NK-92 (cell line): Measurements from ENCODE around the gene GEMIN2.
A peak's percentile ranks its signal among the peaks of the same experiment; 100 is the strongest.
"Not testable (repeated sequence)": the region's sequence is repeated elsewhere in the genome, so short reads cannot be mapped to it uniquely, and the experiment has no call there.

Experiments used
- DNase-seq: peaks from one replicate; lab custom pipeline; 2025; ENCODE audit not compliant: unreplicated experiment; lab: John Stamatoyannopoulos, UW

GEMIN2 gene

DNA sequence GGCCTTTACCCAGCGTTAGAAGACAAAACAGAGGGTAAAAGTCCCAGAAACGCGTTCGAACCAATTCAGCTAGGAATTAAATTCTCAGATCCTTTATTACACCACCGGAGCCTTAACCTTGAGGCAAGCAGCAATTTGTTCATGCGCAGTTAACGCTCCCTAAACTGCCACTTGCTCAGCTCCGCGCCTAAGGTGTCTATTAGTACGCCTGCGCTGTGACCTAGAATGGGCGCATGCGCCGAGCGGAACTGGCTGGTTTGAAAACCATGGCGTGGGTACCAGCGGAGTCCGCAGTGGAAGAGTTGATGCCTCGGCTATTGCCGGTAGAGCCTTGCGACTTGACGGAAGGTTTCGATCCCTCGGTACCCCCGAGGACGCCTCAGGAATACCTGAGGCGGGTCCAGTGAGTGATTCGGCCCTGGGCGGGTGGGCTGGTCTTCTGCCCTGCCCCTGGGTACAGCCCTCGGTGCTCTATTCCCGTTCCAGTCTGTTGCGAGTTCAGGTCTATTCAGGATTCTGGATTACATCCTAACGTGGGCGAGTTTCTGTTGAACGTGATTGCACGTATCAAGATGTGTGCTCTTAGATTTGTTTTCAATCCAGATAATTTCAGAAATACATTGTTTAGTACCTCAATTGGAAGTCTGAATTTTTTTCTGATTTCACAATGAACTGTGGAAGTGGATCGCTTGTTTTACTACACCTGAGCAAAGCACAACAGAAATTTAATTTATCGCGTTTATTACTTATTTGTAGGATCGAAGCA, at the start of gene GEMIN2:
GEMIN2 (plus strand) TSS at position 251 of the 766 bp plus-strand sequence; CDS start at position 267, 16 bp downstream.
- peak; percentile 67 for DNase-seq

DNA sequence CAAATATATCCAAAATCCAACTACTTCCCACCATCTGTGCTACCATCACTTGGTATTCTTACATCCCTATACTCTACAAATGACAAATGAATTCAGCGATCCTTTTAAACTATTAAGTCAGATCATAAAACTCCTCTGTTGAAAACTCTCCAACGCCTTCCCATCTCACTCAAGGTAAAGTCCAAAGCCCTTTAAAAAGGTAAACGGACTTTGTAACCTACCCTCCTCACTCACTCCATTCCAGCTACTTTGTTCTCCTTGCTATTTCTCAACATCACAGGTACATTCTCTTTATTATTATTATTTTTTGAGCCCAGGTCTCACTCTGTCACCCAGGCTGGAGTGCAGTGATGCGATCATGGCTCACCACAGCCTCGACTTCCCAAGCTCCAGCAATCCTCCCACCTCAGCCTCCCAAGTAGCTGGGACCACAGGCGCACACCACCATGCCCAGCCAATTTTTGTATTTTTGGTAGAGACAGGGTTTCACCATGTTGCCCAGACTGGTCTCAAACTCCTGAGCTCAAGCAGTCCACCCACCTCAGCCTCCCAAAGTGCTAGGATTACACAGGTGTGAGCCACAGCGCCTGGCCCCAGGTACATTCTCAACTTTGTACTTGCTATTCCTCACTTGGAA, 44.8 kb upstream of the GEMIN2 start:
- DNase-seq, result not testable (repeated sequence)

- no peak for DNase-seq
Measured at GRCh38 chr14:39069923-39070322, 44.2 kb upstream of the GEMIN2 start.

DNA sequence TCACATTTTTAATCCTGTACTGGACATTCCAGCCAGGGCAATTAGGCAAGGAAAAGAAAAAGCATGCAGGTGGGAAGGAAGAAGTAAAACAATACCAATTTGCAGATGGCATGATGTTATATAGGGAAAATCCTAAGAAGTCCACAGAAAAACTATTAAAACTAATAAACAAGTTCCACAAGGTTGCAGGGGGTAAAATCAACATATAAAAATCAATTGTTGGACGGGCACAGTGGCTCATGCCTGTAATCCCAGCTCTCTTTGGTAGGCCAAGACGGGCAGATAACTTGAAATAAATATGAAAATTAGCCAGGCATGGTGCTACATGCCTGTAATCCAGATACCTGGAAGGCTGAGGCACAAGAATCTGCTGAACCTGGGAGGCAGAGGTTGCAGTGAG, 43.0 kb upstream of the GEMIN2 start:
- DNase-seq, result no peak

DNA sequence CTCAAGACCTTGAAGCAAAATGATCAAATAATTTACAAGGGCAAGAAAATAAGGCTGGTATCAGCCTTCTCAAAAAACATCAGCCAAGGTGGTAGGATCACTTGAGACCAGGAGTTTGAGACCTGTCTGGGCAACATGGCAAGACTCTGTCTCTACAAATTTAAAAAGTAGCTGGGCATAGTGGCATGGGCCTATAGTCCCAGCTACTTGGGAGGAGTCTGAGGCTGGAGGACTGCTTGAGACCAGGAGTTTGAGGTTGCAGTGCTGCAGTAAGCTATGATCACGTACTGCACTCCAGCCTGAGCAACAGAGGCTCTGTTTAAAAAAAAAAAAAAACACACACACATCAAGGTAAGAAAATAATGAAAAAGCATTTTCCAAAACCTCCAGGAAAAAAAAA, 33.2 kb upstream of the GEMIN2 start:
- DNase-seq, result no peak

GRCh38 chr14:39083127-39083526, 31.0 kb upstream of the GEMIN2 start:
- no peak for DNase-seq

DNA sequence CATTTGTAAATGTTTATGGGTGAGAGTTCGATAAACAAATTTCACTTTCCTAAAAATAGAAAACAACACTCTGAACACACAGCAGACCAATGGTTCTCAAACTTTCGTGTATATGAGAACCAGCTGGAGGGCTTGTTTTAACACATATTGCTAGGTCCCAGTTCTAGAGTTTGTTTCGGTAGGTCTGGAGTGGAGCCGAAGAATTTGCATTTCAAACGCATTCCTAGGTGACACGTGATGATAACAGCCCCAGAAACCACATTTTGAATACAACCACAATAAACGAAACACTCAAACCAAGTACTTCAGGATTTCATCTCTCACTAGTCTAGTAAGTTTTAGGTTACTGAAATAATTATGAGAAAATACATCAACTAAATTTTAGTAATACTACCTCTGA, 28.2 kb upstream of the GEMIN2 start:
- no peak for DNase-seq

GRCh38 chr14:39087493-39087892, 26.6 kb upstream of the GEMIN2 start:
- DNase-seq, result no peak

- no peak for DNase-seq
Measured at GRCh38 chr14:39090548-39091111, 23.5 kb upstream of the GEMIN2 start.

DNA sequence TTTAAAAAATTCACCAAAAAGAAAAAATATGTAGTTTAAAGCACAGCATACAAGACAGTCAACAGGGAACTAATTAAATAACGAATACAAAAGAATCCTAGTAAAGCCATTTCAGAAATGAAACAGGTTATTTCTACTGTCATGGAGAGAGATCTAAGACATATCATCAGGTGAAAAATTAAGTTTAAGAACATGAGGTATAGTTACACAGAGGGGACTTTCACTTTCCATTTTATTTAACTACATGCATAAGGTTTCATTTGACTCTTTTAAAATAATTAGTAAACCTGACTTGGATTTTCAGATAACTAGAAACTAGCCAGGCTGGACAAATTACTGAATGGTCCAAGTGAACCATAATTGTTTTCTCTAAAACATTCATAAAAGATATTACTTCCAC, 22.4 kb upstream of the GEMIN2 start:
- DNase-seq, result no peak

DNA sequence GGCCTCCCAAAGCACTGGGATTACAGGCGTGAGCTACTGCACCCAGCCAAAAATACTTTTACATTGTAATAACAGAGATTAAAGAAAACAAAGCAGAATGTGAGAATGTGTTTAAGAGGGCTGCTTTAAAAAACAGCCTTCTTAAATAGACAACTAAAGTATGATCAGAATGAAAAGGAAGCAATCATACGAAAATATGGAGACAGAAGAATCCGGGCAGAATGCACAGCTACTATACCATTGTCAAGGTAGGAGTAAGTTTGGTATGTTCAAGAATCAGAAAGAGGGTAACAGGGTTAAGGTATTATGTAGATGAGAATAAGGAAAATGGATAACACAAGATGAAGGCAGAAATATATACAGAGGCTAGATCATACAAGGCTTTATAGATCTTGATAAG, 19.6 kb upstream of the GEMIN2 start:
- DNase-seq, result no peak

GRCh38 chr14:39097159-39097558, 17.0 kb upstream of the GEMIN2 start:
- DNase-seq, result no peak

GRCh38 chr14:39099215-39099614, 14.9 kb upstream of the GEMIN2 start:
- DNase-seq, result not testable (repeated sequence)

DNA sequence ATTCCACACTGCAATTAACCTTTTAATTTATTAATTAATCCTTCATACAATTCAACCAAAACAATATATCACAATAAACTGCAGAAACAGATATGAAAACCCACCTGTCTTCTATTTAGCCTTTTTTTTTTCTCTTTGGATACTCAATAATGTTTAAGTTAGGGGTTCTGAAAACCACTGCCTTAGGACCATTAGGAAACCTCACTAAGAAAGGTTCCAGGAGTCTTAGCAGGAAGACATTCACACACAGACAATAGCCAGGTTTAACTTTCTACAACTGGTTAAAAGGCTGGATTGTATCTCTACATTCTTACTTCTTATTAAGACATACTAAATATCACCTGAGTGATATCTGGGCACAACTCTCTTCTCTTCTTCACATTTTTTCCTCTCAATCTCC, 14.4 kb upstream of the GEMIN2 start:
- no peak for DNase-seq

GRCh38 chr14:39102265-39102968, 11.7 kb upstream of the GEMIN2 start:
- DNase-seq, result no peak

DNA sequence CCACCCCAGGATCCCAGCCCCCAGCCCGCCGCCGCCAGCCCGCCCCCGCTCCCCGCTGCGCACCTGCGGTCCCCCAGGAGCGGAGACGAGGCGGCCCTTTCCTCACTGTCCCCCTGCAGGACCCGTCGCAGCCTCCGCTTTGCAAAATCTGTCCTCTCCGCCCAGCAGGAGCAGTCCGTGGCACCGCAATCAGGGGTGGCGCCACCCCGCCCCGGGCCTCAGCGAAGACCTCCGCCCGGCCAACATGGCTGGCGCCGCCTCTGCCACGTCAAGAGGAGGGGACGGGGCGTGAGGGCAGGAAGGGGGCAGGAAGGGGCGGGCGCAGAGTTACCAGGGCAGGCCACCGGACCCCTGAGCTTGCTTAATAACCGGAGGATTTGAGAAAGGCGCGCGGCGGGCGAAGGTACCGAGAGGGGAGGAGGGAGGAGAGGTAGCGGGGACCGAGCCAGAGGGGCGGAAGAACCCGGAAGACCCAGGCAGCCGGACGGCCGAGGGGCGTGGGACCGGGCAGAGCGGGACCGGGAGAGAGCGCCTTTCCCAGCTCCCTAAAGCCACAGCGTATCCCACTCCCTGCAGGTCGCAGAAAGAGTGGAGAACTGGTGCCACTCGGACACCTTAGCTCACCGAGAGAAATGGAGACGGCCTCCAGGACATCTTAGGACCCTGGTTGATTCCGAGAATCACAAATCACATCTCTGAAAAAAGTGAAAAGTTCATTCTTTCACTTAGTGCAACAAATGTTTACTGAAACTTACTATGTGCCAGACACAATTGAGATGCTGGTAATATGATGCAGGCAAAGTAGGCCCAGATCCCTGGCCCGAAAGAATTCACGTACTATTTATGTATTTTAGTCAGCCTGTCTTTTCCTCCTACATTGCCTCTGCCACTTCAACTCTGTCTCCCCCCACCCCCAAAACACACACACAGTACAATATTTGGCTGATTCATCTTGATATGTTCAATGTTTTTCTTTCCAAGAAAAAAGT, 10.9 kb upstream of the GEMIN2 start, which contains the start of gene SEC23A:
SEC23A (minus strand) TSS at position 267 of the 989 bp plus-strand sequence. CDS start 7,117 bp downstream, outside the sequence.
- DNase-seq, result peak; percentile 23

- not testable (repeated sequence) for DNase-seq
Measured at GRCh38 chr14:39104078-39104801, 9.9 kb upstream of the GEMIN2 start.

GRCh38 chr14:39107591-39107996, 6.5 kb upstream of the GEMIN2 start:
- DNase-seq, result no peak

GRCh38 chr14:39108791-39109190, 5.3 kb upstream of the GEMIN2 start:
- no peak for DNase-seq
